Subcutaneous adipose tissue (tissue), 4 donors: ENCODE measurements around the gene GDAP1L1. TPM values are rescaled to one million over a fixed set of nuclear protein-coding genes. Genes with fewer than 3 reads are reported as not detected.

Source experiments
- CTCF ChIP-seq: fragments of 450-650 bp; IDR thresholded peaks from one replicate; pipeline ENCODE4 v1.5.1; 2016; ENCODE audit warnings: low read depth, mild to moderate bottlenecking, control low read depth, antibody characterized with exemption, moderate library complexity
- total RNA-seq, 4 donors: library from RNA; depleted of rRNA; stranded (reverse); fragments of >200 nt; gene quantifications; one replicate each; pipeline ENCODE4 v1.1.0, GENCODE V29; 2016

GDAP1L1 gene
- total RNA-seq, 4 donors from 2014 or later: not detected

- TF ChIP-seq CTCF: no peak
Measured at GRCh38 chr20:44221368-44221954, 25.6 kb upstream of the GDAP1L1 start.

GRCh38 chr20:44222027-44222426 lies 25.1 kb upstream of the GDAP1L1 start:
- TF ChIP-seq CTCF: no peak

GRCh38 chr20:44222633-44223368 lies 24.3 kb upstream of the GDAP1L1 start:
- no peak for TF ChIP-seq CTCF

- TF ChIP-seq CTCF: no peak
Measured at GRCh38 chr20:44223721-44224120, 23.4 kb upstream of the GDAP1L1 start.

- no peak for TF ChIP-seq CTCF
Measured at GRCh38 chr20:44224637-44225036, 22.5 kb upstream of the GDAP1L1 start.

GRCh38 chr20:44228465-44229258 lies 18.4 kb upstream of the GDAP1L1 start:
- no peak for TF ChIP-seq CTCF

- no peak for TF ChIP-seq CTCF
Measured at GRCh38 chr20:44231193-44231592, 15.9 kb upstream of the GDAP1L1 start.
